HPDE6-E6E7 (cell line): ENCODE data around the gene LINGO1.

Experiments used
- DNase-seq: peaks from one replicate; pipeline ENCODE4 v3.0.0; 2011; ENCODE audit warnings: missing footprints; ENCODE audit errors: extremely low spot score

Gene LINGO1

DNA sequence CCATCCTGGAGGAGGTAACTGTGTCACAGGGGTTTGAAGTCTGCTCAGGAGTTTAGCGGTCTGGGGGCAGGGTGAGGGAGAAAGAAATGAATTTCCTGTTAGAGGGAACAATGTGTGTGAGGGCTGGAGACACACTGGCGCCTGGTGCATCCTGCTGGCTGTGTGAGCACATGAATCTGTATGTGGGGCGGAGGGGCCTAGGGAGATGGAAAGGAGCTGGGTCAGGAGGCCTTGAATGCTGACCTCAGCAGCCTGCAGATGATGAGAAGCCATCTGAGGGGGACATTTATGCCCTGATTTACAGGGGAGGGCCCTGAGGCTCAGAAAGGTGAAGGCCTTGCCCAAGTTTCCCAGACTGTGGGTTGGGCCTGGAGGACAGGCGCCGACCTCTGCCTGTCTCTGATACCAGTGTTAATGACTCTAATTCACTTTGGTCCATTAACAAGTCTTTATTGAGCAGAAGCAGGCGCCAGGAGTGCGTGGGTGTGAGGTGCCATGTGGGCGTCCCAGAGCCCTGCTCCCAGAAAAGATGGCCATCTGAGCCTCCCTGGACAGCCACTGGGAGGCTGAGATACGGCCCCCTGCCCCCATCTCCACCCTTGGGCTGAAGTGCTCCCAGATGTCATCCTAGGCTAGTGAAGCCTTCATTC lies 34.8 kb downstream of the LINGO1 start:
- no peak for DNase-seq

DNA sequence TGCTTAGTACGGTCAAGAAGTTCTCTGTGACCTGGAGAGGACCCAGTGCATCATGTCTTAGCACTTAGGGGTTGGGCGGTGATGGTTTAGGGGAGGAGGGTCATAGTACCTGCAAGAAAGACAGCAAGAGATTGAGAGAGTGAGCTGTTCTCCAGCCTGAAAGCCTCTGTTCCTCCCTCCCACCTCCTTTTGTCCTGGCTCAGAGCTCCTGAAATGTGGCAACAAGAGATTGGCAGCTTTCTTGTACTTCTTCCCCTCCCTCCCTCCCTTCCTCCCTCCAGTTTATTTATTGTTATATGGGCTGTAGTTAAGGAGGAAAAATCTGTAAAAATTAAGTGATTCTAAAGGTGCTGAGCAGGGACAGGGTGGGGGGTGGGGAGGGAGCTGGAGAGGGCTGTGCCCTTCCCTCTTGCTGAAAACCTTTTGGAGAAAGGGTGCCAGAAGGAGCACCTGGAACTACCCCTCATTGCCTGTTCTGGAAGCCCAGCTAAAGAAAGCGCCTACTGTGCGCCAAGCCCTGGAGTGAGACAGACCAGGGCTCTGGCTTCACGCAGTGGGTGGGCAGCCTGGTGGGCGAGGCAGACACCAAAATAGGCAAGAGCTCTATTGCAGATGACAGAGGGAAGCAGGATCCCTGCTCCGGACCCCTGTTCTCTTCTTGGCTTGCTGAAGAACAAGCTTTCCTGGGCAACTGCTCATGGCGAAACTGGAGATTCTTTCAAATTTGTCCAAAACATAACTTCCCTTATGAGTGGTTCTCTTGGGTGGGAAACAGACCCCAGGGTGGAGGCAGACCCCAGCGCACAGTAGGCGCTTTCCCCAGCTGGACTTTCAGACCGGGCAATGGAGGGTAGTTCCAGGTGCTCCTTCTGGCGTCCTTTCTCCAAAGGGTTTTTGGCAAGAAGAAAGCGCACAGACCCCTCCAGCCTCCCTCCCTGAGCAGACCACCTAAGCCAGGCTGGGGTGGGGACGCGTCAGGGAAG lies 35.6 kb downstream of the LINGO1 start:
- DNase-seq: no peak

DNA sequence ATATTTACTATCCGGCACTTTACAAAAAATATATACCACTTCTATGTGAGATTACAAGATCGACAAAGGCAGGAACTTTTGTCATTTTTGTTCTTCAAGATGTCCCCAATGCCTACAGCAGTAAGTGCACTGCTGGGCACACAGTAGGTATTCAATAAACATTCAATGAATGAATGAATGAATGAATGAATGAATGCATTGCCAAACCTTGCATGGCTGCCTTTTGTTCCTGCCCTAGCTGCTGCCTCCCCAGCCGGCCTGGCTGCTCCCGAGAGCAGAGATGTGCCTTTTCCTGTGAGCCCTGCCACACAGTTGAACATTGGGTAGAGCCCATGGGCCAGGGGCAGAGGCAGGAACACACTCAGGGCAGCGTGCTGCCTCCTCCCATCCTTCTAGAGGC lies 37.5 kb downstream of the LINGO1 start:
- no peak for DNase-seq

DNA sequence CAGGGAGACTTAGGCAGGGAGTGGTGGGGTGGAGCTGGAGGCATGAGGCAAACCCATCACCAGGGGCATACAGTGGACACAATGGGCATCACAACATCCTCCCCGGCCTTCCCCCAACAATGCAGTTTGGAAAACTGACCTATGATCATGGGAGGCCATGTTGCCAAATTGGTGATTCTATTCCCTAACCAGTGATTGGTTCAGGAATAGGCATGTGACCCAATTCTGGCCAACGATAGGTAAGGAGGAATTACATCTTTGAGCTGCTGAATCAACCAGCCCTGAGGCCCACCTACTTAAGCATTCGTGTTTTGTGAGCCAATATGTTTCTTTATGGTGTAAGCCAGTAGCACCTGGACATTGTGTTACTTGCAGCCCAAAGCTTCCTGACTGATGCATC lies 40.0 kb downstream of the LINGO1 start:
- DNase-seq: no peak

DNA sequence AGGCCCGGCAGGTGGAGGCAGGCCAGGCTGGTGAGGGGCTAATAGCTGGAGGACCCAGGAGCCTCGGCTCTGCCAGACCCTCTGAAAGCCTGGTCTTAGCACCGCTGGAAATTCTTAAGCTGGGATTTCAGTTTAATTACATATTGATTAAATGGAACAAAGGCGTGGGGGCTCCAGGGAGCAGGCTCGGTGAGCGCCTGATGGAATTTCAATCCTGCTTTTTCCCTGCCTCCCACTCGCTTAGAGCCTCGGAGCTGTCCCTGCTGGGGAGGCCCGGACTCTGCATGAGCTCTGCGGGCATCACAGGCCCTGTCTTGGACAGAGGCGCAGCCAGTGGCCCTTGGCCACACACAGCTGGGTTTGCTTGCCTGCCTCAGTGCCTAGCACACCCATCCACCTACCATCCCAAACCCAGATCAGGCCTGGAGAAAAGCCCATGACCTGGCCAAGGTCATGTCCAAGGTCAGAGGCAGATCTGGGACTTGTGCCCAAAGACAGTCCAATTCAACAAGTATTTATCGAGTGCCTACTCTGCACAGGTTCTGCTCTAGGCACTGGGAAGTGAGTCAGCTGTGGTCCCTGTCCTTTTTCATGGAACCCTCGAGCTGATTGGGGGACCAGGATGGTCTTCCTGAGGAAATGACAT lies 40.6 kb downstream of the LINGO1 start:
- no peak for DNase-seq

DNA sequence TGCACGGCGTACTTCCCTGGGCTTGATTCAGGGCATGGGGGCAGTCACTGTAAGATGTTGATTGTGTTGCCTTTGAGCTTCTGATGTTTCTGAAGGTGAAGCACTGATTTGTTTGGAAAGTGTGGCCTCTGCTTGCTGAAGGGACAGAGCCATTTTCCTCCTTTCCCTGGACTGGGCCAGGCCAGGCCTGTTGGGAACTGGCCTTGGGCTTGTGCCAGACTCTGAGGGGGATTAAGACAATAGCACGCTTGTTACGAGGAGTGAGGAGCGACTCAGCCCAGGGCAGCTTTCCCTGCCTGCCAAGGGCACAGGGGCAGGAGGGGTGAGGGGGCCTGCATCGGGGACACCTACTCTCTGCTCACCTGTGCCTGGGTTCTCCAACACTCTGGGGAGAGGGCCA lies 42.9 kb downstream of the LINGO1 start:
- no peak for DNase-seq

DNA sequence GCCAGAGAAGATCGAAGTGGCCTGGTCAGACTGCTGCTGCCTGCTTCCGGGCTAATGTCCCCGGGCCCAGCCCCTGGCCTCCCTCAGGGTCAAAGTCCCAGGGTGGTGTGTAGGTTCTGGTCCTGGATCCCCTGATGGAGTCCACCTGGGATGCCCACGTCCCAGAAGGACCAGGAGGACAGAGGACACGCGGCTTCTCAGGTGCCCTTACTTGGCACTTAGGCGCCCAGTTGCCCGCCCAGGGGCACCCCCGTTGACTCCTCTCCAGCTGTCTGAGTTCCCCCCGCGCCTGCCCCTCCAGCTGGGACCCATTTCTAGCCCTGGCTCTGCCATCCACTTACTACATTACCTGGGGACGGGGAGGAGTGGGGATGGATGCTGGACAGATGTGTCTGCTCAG lies 44.6 kb downstream of the LINGO1 start:
- no peak for DNase-seq

DNA sequence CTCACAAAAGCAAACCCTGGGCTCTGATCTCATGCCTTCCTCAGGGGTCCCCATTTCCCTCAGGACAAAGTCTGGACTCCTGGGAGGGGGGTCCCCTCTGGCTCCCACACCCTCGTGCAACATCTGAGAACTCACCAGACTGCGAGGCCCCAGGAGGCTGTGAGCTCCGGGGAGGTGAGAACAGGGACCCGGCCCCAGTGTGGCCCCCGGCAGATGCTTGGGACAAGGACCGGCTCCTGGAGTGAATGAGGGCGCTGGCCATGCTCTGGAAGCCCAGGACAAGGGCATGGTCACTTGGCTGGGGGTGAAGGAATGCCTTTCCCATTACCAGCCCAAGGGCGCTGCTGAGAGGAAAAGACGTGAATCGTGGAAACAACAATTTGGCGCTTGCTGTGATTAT lies 48.0 kb downstream of the LINGO1 start:
- no peak for DNase-seq

DNA sequence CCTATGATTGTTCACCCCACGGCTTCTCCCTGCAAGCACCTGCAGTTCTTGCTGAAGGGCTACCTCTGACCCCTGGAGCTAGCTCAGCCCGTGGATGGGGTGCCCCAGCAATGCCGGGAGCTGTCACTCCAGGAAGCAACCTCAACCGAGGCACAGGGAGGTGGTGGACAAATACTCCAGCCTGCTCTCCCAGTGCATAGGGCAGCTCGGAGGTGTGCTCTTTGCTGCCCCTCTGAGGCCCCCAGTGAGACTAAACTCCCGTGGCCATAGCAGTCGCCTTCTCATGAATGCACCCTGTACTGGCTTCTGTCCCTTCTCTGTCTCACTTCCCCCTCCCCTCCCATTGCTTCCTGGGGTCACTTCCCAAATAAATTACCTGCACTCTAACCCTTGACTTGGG lies 48.5 kb downstream of the LINGO1 start:
- no peak for DNase-seq

DNA sequence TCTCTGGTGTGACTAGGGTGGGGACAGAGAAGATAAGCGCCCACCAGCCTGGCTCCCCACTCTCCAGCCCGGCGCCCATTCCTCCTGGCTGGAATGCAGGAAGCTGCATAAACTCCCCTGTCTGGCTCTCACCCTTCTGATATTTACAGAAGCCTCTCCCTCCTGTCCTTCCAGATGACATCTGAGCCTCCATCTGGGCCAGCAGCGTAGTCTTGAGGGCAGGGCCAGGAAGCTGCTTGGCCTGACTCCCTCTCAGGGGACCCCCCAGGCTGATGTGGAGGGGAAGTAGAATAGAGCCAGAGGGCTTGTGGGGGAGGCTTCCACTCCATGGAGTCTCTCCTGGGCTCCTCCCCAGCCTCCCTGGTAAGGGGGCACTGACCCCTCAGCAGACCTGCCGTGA lies 49.9 kb downstream of the LINGO1 start:
- no peak for DNase-seq

DNA sequence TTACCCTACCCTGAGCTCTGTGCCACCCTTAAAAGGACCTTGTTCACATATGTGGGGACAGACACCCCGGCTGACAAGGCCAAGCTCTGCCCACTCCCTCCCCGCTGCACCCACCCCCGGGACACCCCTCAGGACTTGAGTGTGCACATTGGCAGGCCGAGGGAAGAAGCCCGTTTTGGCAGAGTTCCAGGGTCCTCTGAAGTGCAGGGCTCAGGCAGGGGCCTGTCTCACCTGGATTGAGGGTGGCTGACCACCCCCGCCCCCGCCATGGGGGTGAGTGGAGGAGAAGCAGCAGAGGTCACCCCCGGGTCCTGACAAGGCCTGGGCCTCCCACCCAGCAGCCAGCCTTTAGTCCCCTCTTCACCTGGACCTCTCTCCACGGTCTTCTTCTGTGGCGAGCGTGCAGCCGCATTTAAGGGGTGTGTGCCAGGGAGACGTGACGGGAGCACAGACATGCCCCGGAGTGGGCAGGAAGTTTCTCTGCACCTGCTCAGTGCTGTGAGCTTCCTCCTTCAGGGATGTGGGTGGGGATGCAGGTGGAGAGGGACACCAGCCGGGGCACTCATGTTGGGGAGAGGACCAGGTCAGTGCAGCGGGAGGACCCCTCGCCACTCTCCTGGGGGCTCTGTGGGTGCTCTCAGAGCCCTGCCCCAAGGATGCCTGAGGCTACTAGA lies 50.7 kb downstream of the LINGO1 start:
- DNase-seq: no peak

DNA sequence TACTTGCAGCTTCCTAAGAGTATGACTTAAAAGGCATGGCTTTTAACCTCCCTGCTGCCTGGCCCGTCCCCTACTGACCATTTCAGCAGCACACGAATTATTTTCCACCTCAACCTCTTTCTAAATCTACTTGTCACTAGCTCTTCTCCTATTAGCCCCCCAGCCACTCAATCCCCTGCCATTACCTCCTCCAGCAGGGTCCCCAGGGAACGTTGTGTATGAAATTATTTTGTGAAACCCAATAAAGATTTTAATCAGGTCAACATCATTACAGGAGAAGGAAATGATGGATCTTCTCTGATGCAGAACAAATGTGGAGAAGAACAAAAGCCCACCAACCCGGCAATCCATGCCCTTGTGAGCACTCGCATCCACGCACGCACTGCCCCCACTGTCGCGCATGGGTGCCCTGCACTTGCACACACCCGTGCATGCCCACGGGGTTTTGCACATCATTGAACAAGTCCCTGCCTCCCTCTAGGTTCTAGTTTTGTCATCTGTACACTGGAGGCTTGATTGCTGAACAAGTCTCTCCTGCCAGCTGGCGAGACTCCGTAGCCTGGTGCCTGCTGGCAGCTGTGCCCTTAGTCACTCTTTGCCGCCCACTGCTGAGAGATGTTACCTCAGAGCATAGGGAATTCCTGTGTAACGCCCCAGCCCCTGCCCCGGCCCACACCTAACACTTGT lies 51.6 kb downstream of the LINGO1 start:
- no peak for DNase-seq

DNA sequence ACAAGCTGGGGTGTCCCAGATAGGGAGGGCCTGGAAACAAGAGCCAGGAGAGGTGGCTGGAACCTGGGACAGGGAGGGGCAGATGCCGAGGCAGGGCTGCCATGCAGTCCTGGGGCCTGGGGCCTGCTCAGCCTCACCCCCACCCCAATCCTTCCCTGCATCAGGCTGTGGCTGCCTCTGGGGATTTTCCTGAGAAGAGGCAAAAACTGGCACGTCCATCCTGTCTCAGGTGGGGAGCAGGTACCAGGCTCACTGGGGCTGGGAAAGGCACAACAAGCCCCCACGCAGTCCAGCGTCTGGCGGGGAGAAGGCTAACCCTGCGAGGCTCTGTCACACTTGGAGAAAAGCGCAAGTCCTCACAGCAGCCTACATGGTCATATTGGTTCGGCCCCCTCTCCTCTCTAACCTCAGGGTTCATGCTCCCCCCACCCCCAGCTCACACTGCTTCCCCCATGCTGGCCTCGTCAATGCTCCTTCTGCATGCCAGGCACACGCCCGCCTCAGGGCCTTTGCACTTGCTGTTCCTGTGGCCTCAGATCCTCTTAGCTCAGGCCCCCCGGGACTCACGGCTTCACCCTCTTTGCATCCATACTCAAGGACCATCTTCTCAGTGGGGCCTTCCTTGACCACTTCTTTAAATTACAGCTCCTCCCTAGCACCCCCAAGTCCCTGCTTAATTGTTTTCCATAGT lies 53.1 kb downstream of the LINGO1 start:
- no peak for DNase-seq

DNA sequence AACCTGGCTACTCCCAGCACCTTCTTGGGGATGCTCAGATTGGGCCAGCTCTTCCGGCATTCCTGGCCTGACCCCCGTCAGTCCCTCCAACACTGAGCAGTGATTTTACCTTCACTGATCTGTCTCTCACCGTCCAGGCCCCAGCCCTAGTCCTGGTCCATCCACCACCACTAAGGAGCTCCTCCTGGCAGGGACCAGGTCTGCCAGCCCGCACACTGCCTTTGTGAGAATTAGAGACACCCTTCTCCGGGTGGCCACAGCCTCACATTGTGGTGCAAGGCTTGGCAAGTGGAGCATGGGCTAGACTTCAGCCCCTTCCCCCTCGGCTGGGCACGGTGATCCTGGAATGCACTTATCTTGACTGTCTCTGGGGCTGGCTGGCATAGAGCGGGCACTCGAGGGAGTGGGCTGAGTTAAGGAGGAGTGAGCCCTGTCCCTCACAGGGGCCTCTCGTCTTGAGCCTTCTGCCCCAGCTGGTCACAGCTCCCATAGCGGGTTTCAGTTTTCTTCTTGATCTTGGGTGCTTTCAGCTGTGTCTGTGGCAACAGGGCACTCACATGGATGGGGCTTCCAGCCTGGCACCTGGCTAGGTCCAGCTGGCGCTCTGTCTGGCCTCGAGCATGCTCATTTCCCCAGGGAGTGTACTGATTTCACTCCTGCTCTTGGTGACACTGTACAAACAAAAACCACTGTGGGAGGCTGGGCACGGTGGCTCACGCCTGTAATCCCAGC lies 53.9 kb downstream of the LINGO1 start:
- DNase-seq: no peak

DNA sequence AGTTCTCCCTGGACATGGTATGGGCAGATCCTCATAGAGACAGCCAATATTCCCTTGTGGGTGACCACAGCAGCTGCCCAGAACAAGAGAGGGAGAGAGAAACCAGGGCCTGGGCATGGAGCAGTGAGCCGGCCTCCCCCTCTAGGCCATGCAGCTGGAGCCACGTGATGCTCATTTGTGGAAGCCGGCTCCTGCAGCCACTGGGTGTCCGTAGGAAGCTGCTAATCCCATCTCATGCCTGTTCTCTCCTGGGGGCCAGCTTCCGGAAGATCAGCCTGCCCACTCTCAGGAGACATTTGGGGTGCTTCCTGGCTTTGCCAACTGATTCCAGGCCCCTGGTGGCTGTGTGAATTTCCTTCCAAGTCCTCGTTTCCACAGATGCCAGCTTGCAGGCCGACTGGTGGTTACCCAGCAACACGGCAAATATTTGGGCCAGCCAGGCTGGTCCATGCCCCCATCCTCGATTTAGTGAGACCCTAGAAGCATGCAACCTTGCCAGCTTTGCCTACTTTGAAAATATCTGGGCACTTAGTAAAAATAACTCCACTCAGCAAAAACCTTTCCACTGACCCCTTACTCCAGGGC lies 55.3 kb downstream of the LINGO1 start:
- DNase-seq: no peak

DNA sequence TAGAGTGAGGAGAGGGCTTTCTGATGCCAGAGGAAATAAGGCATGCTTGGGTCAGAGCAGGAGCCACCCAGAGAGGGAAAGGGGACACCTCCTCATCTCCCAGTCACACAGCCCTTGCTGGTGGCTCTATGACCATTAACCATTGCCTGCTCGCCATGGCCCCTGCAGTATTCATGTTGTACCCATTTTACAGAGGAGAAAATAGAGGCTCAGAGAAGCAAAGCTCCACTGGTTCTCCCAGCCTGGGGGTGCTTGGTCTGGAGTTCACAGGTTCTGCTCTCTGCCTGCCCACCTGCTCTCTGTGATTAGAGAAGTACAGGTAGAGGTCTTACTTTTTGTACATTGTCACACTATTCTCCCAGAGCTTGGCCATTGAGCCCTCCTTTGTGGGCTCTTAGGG lies 56.2 kb downstream of the LINGO1 start:
- DNase-seq: no peak

DNA sequence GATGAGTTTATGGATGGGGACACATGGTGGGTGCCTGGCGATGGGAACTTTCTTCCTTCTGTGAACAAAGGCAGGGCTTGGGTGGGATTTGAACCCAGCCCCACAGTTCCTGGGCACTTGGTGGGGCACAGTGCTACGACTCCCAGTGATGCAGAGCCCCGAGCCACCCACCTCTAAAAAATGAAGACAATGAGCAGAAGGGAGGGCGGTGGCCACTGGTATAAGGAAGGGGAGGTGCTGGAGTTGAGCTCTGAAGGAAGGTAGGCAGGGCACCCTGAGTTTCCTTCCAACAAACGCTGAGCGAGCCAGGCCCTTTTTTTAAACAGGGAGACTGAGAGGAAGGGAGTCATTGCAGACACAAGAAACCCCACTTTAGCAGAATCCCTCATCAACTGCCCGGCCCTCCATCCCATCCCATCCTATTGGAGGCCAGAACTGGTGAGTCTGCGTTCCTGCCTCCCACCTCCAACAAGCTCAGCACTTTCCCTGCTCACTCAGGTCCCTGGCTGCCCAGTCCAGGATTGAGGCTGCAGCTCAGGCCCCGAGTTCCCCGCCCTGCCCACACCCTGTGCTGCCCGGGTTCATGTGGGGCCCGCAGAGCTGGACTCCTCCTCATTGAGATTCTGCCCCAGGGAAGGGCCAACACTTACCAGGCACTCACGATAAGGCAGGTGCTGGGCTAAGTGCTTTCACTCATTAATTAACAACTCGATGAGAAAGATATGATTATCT lies 57.3 kb downstream of the LINGO1 start:
- no peak for DNase-seq

DNA sequence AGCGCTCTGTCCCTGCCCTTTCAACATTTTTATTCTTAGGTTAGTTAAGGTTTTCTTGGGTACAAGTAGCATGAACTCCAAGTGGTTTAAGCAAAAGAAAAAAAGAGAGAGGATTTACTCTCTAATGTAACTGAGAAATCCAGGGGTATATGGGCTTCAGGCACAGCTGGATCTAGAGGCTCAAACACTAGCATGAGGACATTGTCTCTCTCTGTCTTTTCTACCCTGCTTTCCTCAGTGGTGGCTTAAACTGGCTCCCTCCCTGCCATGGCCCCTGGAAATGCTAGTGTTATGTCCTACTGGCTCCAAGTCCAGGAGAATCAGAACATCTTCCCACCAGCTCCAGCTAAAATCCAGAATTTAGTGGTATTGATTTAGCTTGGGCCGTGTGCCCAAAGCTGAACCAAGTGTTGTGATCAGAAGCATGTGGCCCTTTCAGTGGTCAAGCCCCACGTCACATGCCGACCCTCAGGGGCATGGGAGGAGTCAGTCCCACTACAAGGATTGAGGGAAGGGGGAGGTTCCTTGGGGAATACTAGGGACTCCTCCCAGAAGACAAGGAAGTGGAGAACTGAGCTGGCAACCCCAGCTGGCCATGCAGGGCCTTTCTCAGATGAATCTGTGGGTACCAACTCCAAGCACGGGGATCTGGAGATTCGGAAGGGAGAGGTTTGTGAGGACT lies 58.0 kb downstream of the LINGO1 start:
- DNase-seq: no peak

DNA sequence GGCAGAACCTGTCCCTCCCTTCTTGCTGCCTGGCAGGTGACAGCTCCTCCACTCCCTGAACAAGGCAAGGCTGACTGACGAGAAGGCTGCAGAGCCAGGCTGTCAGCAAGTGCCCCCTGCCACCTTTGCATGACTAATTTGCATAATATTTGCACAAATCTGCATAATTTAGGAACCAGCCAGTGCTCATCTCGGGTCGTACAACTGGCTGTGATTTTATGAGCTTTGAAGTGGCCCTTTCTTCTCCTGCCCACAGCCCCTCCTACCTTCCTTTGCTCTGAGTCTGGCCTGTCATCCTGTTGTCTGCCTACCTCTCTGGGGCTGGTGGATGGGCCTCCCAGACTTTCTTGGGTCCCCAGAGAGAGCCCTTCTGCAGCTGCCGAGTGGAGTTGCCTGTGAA lies 58.9 kb downstream of the LINGO1 start:
- DNase-seq: no peak
